ENCODE results near the gene LIN28B. TPM values are rescaled to one million over a fixed set of nuclear protein-coding genes. Genes with fewer than 3 reads are reported as not detected.

LIN28B gene, protein sequence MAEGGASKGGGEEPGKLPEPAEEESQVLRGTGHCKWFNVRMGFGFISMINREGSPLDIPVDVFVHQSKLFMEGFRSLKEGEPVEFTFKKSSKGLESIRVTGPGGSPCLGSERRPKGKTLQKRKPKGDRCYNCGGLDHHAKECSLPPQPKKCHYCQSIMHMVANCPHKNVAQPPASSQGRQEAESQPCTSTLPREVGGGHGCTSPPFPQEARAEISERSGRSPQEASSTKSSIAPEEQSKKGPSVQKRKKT
- not detected for total RNA-seq
- polyA plus RNA-seq, result not detected
- long read RNA-seq, donor 1, result 0 reads
- long read RNA-seq, donor 2, result 0 reads

DNA sequence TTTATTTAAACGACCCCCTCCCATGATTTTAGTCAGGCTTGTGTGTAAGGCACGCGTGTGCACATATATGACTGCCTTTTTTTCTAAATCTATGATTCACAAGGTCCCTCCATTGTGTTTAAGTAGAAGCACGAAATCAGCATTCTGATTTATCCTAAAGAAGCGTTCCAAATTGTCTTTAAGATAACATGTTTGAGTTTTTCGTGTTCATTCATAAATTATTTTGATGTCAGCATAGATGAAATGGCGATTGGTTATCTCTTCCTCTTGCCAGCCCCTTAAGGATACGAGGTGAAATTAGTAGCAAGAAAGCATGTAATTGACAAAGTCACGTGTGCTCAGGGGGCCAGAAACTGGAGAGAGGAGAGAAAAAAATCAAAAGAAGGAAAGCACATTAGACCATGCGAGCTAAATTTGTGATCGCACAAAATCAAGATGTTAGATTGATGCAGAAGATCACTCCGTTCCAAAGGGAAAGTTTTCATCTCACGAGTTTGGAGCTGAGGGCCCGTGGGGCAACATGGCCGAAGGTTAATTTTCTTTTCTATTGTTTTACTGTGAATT, at the start of gene LIN28B:
Gene LIN28B (plus strand): TSS at position 377 of the 564 bp plus-strand sequence. CDS start 144 bp downstream, at position 521.
- 4 to 7% (median 5%) methylated on average over 15 of the region's 15 CpGs for WGBS, 5 donors
- Histone ChIP-seq H3K27me3 (replicated peaks in 1 of 7) (peaks cover 0 to 99% (median 72%) of the 10 kb centered on the region in 7 donors), H3K4me1 (peaks cover 0 to 23% (median 9%) of the 10 kb centered on the region in 6 donors), H3K27ac (no peak within 1 kb of the TSS), H3K9me3 (peaks cover 0 to 8% (median 0%) of the 10 kb centered on the region in 8 donors), H3K4me3 (peak within 1 kb of the TSS in 1 of 8 donors; percentile 27), H3K36me3 (no peaks in the 10 kb centered on the region)
- TF ChIP-seq POLR2AphosphoS5 (IDR thresholded peaks at IDR 0.05) (no peak), POLR2A (IDR thresholded peaks at IDR 0.05) (no peak)
- TF ChIP-seq, protein P1, sequence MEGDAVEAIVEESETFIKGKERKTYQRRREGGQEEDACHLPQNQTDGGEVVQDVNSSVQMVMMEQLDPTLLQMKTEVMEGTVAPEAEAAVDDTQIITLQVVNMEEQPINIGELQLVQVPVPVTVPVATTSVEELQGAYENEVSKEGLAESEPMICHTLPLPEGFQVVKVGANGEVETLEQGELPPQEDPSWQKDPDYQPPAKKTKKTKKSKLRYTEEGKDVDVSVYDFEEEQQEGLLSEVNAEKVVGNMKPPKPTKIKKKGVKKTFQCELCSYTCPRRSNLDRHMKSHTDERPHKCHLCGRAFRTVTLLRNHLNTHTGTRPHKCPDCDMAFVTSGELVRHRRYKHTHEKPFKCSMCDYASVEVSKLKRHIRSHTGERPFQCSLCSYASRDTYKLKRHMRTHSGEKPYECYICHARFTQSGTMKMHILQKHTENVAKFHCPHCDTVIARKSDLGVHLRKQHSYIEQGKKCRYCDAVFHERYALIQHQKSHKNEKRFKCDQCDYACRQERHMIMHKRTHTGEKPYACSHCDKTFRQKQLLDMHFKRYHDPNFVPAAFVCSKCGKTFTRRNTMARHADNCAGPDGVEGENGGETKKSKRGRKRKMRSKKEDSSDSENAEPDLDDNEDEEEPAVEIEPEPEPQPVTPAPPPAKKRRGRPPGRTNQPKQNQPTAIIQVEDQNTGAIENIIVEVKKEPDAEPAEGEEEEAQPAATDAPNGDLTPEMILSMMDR (IDR thresholded peaks at IDR 0.05 in 8 of 11, conservative IDR thresholded peaks at IDR 0.05 in 3 of 11), result no peak
- intact Hi-C loops (cut with DNase I; ENCODE audit: low total_unique reads), result no loop called here
- no peak for DNase-seq

DNA sequence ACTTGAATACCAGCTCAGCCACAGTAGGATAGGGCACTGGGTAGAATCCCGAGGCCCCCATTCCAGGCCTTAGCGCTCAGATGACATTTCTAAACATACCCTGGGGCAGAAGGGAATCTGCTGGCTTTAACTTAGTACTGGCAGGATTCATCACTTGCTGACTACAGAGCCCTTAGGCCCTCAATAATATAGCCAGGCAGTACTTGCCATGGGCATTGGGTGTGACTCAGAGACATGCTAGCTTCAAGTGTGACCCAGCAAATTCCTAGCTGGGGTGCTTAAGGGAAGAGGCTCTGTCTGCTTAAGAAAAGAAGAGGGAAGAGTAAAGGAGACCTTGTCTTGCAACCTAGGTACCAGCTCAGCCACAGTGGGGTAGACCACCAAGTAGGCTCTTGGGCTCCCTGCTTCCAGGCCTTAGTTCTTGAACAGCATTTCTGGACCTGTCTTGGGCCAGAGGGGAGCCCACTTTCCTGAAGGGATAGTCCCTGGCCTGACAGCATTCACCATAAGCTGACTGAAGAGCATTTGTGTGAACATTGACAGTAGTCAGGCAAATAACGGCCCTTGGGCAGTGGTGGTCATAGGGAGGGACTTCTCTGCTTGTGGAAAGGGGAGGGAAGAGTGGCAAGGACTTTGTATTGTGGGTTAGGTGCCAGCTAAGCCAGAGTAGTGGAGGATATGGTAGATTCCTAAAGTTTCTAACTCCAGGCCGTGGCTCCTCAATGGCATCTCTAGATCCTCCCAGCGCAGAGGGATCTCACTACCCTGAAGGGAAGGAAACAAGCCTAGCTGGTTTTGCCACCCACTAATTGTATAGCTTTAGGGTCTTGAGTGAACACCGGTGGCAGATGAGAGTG, 48.6 kb upstream of the LIN28B start:
- Histone ChIP-seq H3K4me1 (no peaks in the 10 kb centered on the region), H3K27me3 (replicated peaks in 1 of 7) (peaks cover 0 to 17% (median 0%) of the 10 kb centered on the region in 7 donors), H3K4me3 (no peak overlapping the region), H3K27ac (no peak overlapping the region), H3K36me3 (no peaks in the 10 kb centered on the region), H3K9me3 (peaks cover 0 to 23% (median 6%) of the 10 kb centered on the region in 8 donors)
- no peak for DNase-seq
- no peak for TF ChIP-seq POLR2A (IDR thresholded peaks at IDR 0.05)
- TF ChIP-seq, protein P1 (IDR thresholded peaks at IDR 0.05 in 8 of 11, conservative IDR thresholded peaks at IDR 0.05 in 3 of 11), result no peak
- intact Hi-C loops (cut with DNase I; ENCODE audit: low total_unique reads), result no loop called here
- 82 to 92% (median 88%) methylated on average over 6 of the region's 6 CpGs for WGBS, 5 donors

DNA sequence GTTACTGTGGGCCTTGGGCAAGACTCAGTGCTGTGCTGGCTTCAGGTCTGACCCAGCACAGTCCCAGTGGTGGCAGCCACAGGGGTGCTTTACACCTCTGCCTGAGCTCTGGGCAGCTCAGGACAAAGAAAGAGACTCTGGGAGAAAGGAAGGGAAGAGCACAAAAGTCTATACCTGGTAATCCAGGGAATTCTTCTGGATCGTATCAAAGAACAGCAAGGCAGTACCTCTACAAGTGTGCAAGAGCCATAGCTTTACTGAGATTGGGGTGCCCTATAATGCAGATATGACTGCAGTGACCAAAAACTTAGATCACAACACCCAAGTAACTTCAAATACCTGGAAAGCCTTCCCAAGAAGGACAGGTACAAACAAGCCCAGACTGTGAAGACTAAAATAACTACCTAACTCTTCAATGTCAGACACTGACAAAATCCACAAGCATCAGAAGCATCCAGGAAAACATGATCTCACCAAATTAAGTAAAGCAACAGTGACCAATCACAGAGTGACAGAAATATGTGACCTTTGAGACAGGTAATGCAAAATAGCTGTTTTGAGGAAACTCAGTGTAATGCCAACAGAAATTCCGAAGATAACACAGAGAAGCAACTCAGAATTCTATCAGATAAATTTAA, 47.9 kb upstream of the LIN28B start:
- H3K36me3 ChIP-seq, result no peaks in the 10 kb centered on the region
- H3K9me3 ChIP-seq, result peaks cover 0 to 17% (median 6%) of the 10 kb centered on the region in 8 donors
- H3K4me3 ChIP-seq, result no peak overlapping the region
- H3K27ac ChIP-seq, result no peak overlapping the region
- no peak for DNase-seq
- 87 to 92% (median 88%) methylated on average over 2 of the region's 2 CpGs for WGBS, 5 donors
- intact Hi-C loops (cut with DNase I; ENCODE audit: low total_unique reads), result no loop called here
- TF ChIP-seq POLR2AphosphoS5 (IDR thresholded peaks at IDR 0.05) (no peak), POLR2A (IDR thresholded peaks at IDR 0.05) (no peak)
- TF ChIP-seq, protein P1 (IDR thresholded peaks at IDR 0.05 in 8 of 11, conservative IDR thresholded peaks at IDR 0.05 in 3 of 11), result no peak
- H3K27me3 ChIP-seq (replicated peaks in 1 of 7), result peaks cover 0 to 14% (median 0%) of the 10 kb centered on the region in 7 donors
- no peaks in the 10 kb centered on the region for H3K4me1 ChIP-seq

Measured in spleen (tissue), 13 donors.